ENCODE data around the gene CLEC2L. TPM values are rescaled to one million over a fixed set of nuclear protein-coding genes. Genes with fewer than 3 reads are reported as not detected.

Gene CLEC2L
- total and polyA plus RNA-seq, 2 of the 8 experiments (the other 6 are each of a cell fraction or from before 2014, with no cell fraction given) = 0.20 to 1.9 TPM

- no peak overlapping the region for H2BK12ac ChIP-seq (ENCODE audit: low read depth, low read length)
- H2BK5ac ChIP-seq (ENCODE audit: low read depth, low read length) = no peak overlapping the region
- no peak overlapping the region for H2AK5ac ChIP-seq (ENCODE audit: low read depth, low read length)
- H3K14ac ChIP-seq (ENCODE audit: insufficient read length) = no peak overlapping the region
- H3K23me2 ChIP-seq (ENCODE audit: low read depth, low read length) = no peaks in the 10 kb centered on the region
- peaks cover 0 to 5% (median 0%) of the 10 kb centered on the region in 4 experiments; a peak in 1 of 7 replicates for H3K4me1 ChIP-seq (replicated peaks in 1 of 4; ENCODE audit: control insufficient read depth in 3 of 4, insufficient read depth in 4 of 4, low read length in 3 of 4)
- H4K8ac ChIP-seq (ENCODE audit: extremely low read depth, insufficient read depth, low read length) = no peak overlapping the region
- no peak overlapping the region for H3K9ac ChIP-seq (replicated peaks in 1 of 4; ENCODE audit: extremely low read depth in 1 of 4, low read depth in 3 of 4, low read length in 3 of 4)
- CTCF ChIA-PET (ENCODE audit: partially characterized antibody) = interaction anchor here (0.7 to 1.5 kb wide), 9 partner anchors 8 to 429 kb away, joined by 3 to 9 read pairs (median 4); no protein-coding TSS in a partner anchor
- H3K23ac ChIP-seq (ENCODE audit: insufficient read length) = no peak overlapping the region
- FAIRE-seq = no peak
- peaks cover 0 to 3% of the 10 kb centered on the region in 2 experiments for H4K20me1 ChIP-seq (replicated peaks in 1 of 2; ENCODE audit: control insufficient read depth in 1 of 2, insufficient read depth in 2 of 2, low read length in 2 of 2)
- no peak overlapping the region for H3K18ac ChIP-seq (ENCODE audit: extremely low read depth, low read length)
- no peaks in the 10 kb centered on the region for H3K27me3 ChIP-seq (replicated peaks in 1 of 4; ENCODE audit: control insufficient read depth in 3 of 4, extremely low read depth in 1 of 4, insufficient read depth in 3 of 4, low read length in 3 of 4)
- no peaks in the 10 kb centered on the region; a peak in 1 of 8 replicates for H3K36me3 ChIP-seq (ENCODE audit: control insufficient read depth in 2 of 4, insufficient read depth in 4 of 4, low read length in 3 of 4)
- H2BK20ac ChIP-seq (ENCODE audit: low read length) = no peak overlapping the region
- H3K79me1 ChIP-seq (ENCODE audit: low read depth, low read length) = no peaks in the 10 kb centered on the region
- H3K56ac ChIP-seq (replicated peaks; ENCODE audit: insufficient read length, low read depth, low read length) = no peak overlapping the region
- H3K27ac ChIP-seq (ENCODE audit: low read depth, low read length) = no peak overlapping the region
- H2BK15ac ChIP-seq (ENCODE audit: low read length) = no peak overlapping the region
- no peaks in the 10 kb centered on the region for H3K79me2 ChIP-seq (ENCODE audit: control insufficient read depth in 1 of 2, insufficient read depth in 2 of 2, low read length in 2 of 2)
- 93% methylated on average over 11 of the region's 11 CpGs; no CpG with 5 or more reads in 1 of the 2 experiments for WGBS, 2 experiments (ENCODE audit: extremely low coverage in 1 of 2, insufficient coverage in 1 of 2, insufficient read length in 1 of 2, insufficient replicate concordance in 2 of 2, low coverage in 1 of 2, low lambda C conversion rate in 2 of 2, missing lambda C conversion rate in 1 of 2)
- no peak overlapping the region for H3K4ac ChIP-seq (replicated peaks; ENCODE audit: insufficient read length, low read depth, low read length)
- H3K9me3 ChIP-seq (ENCODE audit: insufficient read depth in 2 of 2, low read depth in 1 of 2, low read length in 1 of 2) = no peaks in the 10 kb centered on the region
- H4K5ac ChIP-seq (ENCODE audit: insufficient read length, low read depth, low read length) = no peak overlapping the region
- no peak overlapping the region for H4K91ac ChIP-seq (replicated peaks; ENCODE audit: insufficient read length, low read length)
- POLR2A ChIA-PET (ENCODE audit: partially characterized antibody) = no interaction called here
- H2BK120ac ChIP-seq (replicated peaks; ENCODE audit: low read depth, low read length) = no peak overlapping the region
- no peak overlapping the region for H3K4me3 ChIP-seq (ENCODE audit: extremely low read depth in 1 of 4, insufficient read depth in 2 of 4, low read depth in 3 of 4, low read length in 4 of 4)
- no peak overlapping the region for H3K4me2 ChIP-seq (ENCODE audit: insufficient read depth in 1 of 2, low read depth in 2 of 2, low read length in 2 of 2)
- no peak overlapping the region for H2AFZ ChIP-seq (ENCODE audit: low read length)
- DNase-seq (ENCODE audit: low read depth in 1 of 2, low spot score in 2 of 2) = peak in 1 of 2 experiments; percentile 43
- no peak for TF ChIP-seq CBX8 (IDR thresholded peaks at IDR 0.05; ENCODE audit: borderline replicate concordance, low read depth, low read length)
- no peak for TF ChIP-seq ASH2L (IDR thresholded peaks at IDR 0.05; ENCODE audit: low read length)
- TF ChIP-seq E2F6 (IDR thresholded peaks at IDR 0.05) = no peak
- TF ChIP-seq BACH1 (IDR thresholded peaks at IDR 0.05; ENCODE audit: low read length) = no peak
- no peak for TF ChIP-seq EP300 (IDR thresholded peaks at IDR 0.05; ENCODE audit: borderline replicate concordance in 1 of 2, low read depth in 2 of 2, low read length in 2 of 2)
- TF ChIP-seq HDAC6 (IDR thresholded peaks at IDR 0.05; ENCODE audit: low read depth, low read length) = no peak
- TF ChIP-seq TEAD4 (IDR thresholded peaks at IDR 0.05; ENCODE audit: low read depth, low read length) = no peak
- TF ChIP-seq CHD1 (IDR thresholded peaks at IDR 0.05; ENCODE audit: low read depth, low read length) = no peak
- no peak for TF ChIP-seq RFX5 (IDR thresholded peaks at IDR 0.05; ENCODE audit: borderline replicate concordance, low read depth, low read length)
- no peak for TF ChIP-seq BCL11A (IDR thresholded peaks at IDR 0.05; ENCODE audit: low read depth in 2 of 2, low read length in 2 of 2)
- TF ChIP-seq TAF1 (IDR thresholded peaks at IDR 0.05; ENCODE audit: low read depth, low read length) = no peak
- TF ChIP-seq SRF (IDR thresholded peaks at IDR 0.05; ENCODE audit: low read depth, low read length) = no peak
- TF ChIP-seq CHD2 (IDR thresholded peaks at IDR 0.05; ENCODE audit: low read length) = no peak
Observed at GRCh38 chr7:139576179-139576973, 52.9 kb downstream of the CLEC2L start.

Data from H1 (cell line).